ENCODE measurements around the gene C1S.
"Not testable (repeated sequence)": the region's sequence is repeated elsewhere in the genome, so short reads cannot be mapped to it uniquely, and the experiment has no call there.

Gene C1S

GRCh38 chr12:7060353-7060954 lies at the start of gene C1S:
C1S (plus strand) TSS chr12:7060718; CDS start chr12:7061913, 1,195 bp downstream.
- ATAC-seq (no peak), DNase-seq (no peak)

GRCh38 chr12:7011398-7011797 lies 49.1 kb upstream of the C1S start:
- DNase-seq, ATAC-seq: not testable (repeated sequence)

DNA sequence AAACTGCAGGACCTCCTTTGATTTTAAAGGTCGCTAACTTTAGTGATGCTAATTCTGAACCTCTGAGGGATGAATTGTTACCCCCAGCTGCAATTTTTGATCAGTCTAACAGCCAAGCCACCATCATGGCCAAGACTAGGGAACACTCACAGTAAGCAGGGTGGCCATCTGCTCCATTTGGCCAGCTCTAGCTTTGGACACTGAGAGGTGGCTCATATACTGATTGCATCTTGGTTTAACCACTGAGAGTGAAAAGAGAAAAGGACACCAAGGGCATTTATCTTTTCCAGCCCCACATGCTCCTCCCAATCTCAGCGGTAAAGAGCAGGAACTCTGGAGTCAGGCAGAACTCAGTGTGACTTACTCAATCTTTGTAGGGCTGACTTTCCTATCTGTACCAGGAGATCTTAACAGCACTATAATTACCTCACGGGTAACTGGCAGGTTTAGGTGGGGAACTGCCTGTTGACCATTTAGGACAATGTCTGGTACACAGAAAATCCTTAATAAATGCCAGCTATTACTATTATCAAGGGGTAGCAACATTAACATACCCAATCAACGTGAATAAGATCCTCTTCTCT lies 48.4 kb upstream of the C1S start:
- ATAC-seq (no peak), DNase-seq (no peak)

DNA sequence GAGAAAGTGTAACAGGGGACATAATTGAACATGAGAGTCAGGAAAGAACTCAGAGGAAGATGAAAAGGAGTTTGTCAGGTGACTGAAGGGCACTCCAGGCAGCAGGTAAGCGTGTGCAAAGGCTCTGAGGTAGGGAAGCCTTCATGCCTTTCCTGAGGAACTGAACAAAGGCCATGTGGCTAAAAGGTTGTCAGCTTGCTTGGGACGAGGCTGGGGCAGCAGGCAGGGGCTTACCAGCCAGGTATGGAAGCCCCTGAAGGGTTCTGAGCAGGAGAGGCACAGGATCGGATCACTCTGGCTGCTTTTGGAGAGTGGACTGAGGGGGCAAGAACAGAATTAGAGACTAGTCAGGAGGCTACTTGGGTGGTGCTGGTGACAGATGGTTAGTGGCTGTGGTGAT lies 47.4 kb upstream of the C1S start:
- ATAC-seq (no peak), DNase-seq (no peak)

DNA sequence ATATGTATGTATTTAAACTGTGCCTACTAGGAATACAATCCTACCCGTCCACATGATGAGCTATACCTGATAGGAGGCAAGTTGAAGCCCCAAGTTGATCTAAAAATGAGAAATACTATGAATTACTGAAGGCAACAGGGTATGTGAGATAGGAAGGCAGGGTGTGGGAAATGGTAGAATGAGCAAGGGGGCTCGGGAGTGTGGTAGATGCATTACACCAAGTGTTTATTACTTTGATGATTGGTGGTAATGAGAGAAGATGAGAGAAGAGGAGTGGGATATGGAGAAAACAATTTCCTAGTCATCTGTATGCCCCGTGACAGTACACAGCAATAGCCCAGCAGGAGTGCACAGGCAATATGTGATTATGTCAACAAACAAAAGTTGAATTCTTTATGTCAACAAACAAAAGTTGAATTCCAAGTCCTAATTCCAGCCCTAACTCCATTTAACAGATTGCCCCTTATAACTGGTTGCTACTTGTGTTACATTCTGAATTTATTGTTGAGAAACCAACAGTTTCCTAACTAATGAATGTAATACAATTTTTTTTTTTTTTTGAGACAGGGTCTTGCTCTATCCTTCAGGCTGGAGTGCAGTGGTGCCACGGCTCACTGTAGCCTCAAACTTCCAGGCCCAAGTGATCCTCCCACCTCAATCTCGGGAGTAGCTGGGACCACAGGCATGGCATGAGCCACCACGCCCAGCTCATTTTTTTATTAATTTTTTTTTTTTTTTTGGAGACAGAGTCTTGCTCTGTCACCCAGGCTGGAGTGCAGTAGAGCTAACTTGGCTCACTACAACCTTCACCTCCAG lies 44.8 kb upstream of the C1S start:
- no peak for DNase-seq
- ATAC-seq: no peak

GRCh38 chr12:7016958-7017571 lies 43.5 kb upstream of the C1S start:
- no peak for ATAC-seq
- DNase-seq: no peak

- no peak for DNase-seq
- peak; percentile 21 for ATAC-seq
Measured at GRCh38 chr12:7017870-7018349, 42.6 kb upstream of the C1S start.

DNA sequence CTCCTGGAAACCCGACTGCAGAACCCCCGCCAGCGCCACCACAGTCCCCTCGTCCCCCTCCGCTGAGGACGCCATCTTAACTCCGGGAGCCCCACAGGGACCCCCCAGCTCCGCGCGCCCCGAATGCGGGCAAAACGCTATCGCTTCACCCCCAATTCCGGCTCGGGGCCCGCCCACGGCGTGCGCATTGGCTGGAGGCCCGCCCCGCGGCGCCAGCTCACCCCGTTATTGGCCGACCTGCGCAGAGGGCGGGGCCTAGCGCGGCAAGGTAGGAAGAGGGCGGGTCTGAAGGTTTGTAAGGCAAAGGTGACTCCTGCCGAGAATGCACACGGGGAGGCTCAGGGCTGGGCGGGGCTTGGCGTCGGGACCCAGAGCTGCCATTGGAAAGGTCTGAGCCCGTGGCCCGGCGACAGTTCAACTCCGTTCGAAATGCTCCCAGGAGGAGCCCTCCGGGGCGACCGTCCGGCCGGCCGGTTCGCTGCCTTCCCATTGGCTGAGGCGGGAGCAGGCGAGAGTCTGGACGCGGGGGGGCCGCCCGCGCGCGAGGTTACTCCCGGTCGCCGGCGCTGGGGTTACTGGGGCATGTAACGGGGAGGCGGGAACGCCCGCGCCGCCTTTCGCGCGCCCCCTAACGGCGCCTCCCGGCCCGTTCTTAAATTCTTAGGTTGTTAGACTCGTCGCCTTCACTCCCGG lies 42.0 kb upstream of the C1S start, which contains the start of gene LPCAT3:
LPCAT3 (minus strand) TSS at position 127 of the 693 bp plus-strand sequence; CDS start at position 75, 52 bp downstream.
- ATAC-seq: peak; percentile 98
- peak; percentile 97 for DNase-seq

GRCh38 chr12:7019043-7019569 lies 41.4 kb upstream of the C1S start:
- DNase-seq (no peak), ATAC-seq (no peak)

GRCh38 chr12:7021956-7022355 lies 38.6 kb upstream of the C1S start:
- DNase-seq: no peak

DNA sequence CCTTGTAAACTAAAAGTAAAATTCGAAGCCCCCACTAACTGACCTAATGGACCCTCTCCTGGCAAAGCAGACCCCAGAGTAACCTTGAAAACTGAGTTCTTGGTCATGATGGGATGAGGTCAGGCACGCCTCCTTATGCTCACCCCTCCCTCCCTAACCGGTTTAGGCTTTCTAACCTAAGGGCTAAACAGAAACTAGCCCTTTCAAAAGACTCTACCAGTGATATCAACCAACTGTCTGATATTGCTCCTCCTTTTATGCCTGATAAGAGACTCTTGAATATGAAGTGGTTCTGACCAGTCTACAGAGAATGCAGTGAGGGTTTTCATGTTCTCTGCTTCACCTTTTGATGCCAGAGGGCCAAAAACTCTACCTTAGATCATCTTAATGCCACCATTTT lies 37.4 kb upstream of the C1S start:
- no peak for ATAC-seq
- no peak for DNase-seq

More at GRCh38 chr12:7021956-7022355, 38.6 kb upstream of the C1S start:
- no peak for ATAC-seq

DNA sequence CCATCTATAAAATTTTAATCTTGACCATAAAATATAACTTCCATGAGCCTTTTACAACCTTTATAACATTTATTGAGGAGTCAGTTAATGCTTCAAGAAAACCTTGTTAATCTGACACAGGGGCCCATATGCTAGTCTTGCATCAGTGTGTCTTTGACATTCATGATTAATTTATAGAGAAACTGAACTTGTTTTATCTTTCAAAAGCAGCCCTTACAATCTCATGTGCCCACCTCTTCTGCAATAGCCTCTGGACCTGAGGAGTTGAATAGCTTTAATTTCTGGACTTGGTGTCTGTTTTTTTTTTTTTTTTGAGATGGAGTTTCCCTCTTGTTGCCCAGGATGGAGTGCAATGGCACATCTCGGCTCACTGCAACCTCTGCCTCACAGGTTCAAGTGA lies 33.7 kb upstream of the C1S start:
- DNase-seq (no peak), ATAC-seq (no peak)

GRCh38 chr12:7031306-7031705 lies 29.2 kb upstream of the C1S start:
- DNase-seq (no peak), ATAC-seq (no peak)

DNA sequence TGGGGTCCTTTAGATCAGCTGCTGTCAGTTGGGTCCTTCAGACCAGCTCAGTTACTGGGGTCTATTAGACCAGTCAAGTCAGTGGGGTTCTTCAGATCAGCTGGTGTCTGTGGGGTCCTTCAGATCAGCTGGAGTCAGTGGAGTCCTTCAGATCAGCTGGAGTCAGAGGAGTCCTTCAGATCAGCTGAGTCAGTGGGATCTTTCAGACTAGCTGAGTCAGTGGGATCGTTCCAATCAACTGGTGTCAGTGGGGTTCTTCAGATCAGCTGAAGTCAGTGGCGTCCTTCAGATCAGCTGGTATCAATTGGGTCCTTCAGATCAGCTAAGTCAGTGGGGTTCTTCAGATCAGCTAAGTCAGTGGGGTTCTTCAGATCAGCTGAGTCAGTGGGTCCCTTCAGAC lies 27.5 kb upstream of the C1S start:
- ATAC-seq: no peak
- DNase-seq: no peak

DNA sequence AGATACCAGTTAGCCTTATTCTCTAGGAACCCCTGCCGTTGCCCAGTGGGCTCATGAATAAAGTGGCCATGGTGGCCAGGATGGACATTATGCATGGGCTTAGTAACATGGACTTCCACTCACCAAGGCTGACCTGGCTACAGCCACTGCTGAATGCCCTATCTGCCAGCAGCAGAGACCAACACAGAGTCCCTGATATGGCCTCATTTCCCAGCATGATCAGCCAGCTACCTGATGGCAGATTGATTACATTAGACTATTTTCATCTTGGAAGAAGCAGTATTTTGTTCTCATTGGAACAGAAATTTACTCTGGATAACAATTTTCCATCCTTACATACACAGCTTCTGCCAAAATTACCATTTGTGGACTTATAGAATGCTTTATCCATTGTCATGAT lies 26.1 kb upstream of the C1S start:
- no peak for ATAC-seq

DNA sequence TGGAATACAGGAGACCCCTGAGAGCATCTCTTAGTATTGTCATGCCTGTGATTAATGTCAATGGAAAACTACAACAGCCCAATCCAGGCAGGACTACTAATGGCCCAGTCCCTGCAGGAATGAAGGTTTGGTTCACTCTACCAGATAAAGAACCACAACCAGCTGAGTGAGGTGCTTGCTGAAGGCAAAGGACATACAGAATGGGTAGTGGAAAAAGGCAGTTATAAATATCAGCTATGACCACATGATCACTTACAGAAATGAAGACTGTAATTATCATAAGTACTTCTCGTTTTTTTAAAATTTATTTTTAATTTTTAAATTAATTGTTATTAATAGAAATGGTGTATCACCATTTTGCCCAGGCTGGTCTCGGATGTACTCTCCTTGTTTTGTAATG lies 25.1 kb upstream of the C1S start:
- ATAC-seq (no peak), DNase-seq (no peak)

More for the DNA sequence above, 26.1 kb upstream of the C1S start:
- no peak for DNase-seq

DNA sequence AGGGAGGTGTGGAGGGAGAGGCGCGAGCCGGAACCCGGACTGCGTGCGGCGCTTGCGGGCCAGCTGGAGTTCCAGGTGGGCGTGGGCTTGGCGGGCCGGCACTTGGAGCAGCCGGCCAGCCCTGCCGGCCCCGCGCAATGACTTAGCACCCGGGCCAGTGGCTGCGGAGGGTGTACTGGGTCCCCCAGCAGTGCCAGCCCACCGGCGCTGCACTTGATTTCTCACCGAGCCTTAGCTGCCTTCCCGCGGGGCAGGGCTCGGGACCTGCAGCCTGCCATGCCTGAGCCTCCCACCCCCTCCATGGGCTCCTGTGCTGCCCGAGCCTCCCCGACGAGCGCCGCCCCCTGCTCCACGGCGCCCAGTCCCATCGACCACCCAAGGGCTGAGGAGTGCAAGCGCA lies 23.1 kb upstream of the C1S start:
- not testable (repeated sequence) for ATAC-seq, DNase-seq

GRCh38 chr12:7038591-7038990 lies 21.9 kb upstream of the C1S start:
- no peak for DNase-seq
- ATAC-seq: no peak

- ATAC-seq: no peak
Measured at GRCh38 chr12:7039403-7039802, 21.1 kb upstream of the C1S start.

DNA sequence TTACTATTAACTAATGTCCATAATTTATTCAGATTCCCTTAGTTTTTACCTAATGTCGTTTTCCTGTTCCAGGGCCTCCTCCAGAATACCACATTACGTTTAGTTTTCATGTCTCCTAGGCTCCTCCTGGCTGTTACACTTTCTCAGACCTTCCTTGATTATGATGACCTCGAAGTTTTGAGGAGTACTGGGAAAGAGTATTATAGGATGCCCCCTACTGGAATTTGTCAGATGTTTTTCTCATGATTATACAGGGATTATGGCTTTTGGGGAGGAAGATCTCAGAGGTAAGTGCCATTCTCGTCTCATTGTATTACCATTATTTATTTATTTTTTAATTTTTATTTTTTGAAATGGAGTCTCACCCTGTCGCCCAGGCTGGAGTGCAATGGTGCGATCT lies 17.7 kb upstream of the C1S start:
- ATAC-seq (no peak), DNase-seq (no peak)

More at GRCh38 chr12:7039403-7039802, 21.1 kb upstream of the C1S start:
- no peak for DNase-seq

- DNase-seq (no peak), ATAC-seq (no peak)
Measured at GRCh38 chr12:7045913-7046312, 14.6 kb upstream of the C1S start.

Measured in stimulated activated naive CD8-positive, alpha-beta T cell treated with anti-CD3 and anti-CD28 coated beads, Interleukin-15, Interleukin-2, amounts not matched to agents 100 U/mL and 50 U/mL, for 24 hours (primary cell).